RCC 7860 (cell line): Measurements from ENCODE around the gene RYR2.

Experiments used
- DNase-seq: peaks from one replicate; pipeline ENCODE4 v3.0.0-alpha.2; 2015; ENCODE audit warnings: low spot score
- FAIRE-seq: peaks from 2 replicates; lab custom pipeline; 2012; peaks lifted over from hg19 to GRCh38; lab: Jason Lieb, UNC

The RYR2 gene

GRCh38 chr1:237754627-237755026 lies 712.6 kb downstream of the RYR2 start:
- no peak for DNase-seq
- FAIRE-seq, result no peak

DNA sequence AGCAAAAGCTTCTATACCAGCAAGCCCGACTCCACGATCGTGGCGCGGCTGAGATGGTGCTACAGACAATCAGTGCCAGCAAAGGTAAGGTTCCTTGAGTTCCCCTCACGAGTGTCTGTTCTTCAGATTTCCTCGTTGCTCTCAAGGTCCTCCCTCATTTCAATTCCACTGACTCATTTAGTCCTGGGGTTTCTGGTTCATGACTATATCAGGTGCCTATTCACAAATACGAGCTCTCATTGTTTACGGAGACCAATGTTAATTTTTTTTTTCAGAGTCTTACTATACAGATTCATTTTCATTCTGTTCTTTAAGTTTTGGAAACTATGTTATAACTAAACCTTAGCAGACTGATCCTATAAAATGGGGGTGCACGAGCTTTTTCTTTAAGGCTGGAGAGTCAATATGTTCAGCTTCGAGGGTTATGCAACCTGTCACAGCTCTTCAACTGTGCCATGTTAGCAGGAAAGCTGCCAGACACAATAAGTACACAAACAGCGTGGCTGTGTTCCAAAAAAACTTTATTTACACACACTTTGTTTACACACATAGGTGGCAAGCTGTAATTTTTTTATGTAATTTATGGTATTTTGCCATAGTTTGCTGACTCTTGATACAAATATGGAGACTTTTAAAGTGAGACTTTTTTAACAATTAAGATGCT lies 714.5 kb downstream of the RYR2 start:
- no peak for FAIRE-seq

GRCh38 chr1:237759377-237759776 lies 717.4 kb downstream of the RYR2 start:
- peak; percentile 47 for DNase-seq
- no peak for FAIRE-seq

More for the DNA sequence above, 714.5 kb downstream of the RYR2 start:
- DNase-seq, result no peak

DNA sequence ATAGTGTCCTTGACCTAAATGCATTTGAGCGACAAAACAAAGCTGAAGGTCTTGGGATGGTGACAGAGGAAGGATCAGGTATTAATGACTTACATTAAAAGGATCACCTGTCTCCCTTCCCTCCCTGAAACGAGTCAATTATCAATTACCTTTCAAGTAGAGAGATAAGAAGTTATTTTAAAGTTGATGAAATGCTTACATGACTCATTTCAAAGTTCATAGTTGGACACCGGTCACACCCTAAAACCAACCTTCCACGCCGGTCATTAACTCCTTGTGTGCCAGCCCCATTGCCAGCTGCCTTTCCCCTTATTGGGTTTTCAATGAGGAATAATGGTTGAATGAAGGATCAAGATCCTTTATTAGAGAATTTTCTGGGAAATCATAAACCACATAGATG lies 719.0 kb downstream of the RYR2 start:
- no peak for DNase-seq
- FAIRE-seq, result no peak

DNA sequence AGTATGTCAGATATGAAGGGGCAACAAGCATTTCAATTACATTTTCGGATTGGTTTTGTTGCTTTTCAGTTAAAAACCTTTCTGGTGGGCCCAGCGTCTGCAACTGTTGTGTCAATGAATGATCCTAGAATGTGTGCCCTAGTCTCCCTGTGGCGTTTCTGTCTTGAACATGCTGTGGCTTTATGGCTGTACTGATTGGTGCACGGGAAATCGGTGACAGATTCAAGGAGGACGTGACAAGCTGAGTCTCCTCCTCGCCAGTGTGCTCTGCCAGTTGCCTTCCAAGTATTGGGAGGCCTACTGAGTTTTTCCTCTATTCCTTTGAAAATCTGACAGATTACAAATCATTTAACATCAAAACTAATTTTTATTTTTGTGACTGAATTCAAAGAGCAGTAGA lies 721.2 kb downstream of the RYR2 start:
- no peak for FAIRE-seq
- no peak for DNase-seq

DNA sequence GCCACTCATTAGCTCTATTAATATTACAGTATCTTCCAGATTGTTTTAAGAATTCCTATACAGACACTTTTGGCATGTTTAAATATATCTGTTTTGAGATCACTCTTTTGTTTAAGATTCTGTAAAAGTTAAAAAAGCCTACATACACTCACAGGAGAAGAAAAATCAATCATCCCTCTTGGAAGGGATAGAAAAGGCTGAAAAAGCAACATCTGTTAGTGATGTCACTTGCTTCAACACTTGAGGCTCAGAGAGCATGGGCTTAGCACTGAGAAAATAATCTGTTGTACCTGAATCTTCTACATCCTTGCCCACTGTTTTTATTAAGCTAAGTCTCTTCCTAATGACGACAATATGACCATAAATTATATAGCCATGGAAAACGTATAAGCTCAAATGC lies 721.8 kb downstream of the RYR2 start:
- no peak for DNase-seq
- no peak for FAIRE-seq

DNA sequence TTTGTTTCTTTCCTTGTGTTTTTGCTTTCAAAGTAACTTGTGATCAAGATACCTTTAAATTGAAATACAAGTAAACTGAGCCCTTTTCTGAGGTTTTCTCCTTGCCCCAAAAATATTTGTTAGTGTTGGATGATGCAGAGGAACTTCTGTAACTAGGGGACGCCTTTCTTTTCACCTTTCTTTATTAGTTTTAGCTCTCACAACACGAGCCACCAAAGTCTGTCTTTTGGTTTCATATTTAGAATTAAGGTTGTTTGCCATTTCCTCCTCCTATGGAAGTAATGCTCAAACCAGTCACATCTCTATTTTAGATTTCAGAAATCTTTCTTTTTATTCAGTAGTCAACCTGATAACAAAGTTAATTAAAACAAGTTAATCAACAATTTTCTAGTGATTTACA lies 727.9 kb downstream of the RYR2 start:
- DNase-seq (no peak), FAIRE-seq (no peak)

DNA sequence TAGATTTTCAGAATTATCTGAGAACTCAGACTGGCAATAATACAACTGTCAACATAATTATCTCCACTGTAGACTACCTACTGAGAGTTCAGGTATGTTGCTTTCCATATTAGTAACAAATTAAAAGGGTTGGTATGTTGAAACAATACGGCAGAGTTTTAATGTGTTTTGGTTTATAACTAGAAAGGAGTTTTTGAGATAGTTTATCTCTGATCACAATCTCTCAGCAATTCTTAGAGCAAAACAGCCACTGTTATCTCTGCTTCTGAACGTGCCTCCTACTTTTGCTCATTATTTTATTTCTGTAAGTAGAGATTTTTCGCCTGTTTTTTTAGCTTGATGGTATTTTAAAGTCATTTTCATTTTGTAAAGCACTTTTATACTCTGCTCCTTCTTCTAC lies 730.0 kb downstream of the RYR2 start:
- no peak for FAIRE-seq
- DNase-seq, result no peak

DNA sequence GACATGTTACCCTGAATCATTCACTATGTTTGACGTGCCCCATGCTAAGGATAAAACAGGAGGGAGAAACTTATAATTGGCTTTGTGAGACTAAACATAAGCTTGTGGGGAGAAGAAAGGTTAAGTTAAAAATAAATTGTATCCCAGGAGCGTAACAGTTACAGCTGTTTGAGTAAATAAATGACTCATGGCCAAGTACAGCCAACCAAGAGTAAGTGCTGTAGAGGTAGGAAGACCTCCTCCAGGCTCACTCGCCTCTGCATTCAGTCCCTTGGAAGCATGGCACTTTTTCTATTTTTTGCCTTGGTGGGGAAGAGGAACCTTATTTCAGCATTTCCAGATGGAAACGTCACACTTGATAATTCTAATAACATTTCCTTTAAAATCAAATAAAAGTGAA lies 732.3 kb downstream of the RYR2 start:
- no peak for DNase-seq
- no peak for FAIRE-seq

- DNase-seq (no peak), FAIRE-seq (no peak)
Observed at GRCh38 chr1:237779356-237779755, 737.4 kb downstream of the RYR2 start.

DNA sequence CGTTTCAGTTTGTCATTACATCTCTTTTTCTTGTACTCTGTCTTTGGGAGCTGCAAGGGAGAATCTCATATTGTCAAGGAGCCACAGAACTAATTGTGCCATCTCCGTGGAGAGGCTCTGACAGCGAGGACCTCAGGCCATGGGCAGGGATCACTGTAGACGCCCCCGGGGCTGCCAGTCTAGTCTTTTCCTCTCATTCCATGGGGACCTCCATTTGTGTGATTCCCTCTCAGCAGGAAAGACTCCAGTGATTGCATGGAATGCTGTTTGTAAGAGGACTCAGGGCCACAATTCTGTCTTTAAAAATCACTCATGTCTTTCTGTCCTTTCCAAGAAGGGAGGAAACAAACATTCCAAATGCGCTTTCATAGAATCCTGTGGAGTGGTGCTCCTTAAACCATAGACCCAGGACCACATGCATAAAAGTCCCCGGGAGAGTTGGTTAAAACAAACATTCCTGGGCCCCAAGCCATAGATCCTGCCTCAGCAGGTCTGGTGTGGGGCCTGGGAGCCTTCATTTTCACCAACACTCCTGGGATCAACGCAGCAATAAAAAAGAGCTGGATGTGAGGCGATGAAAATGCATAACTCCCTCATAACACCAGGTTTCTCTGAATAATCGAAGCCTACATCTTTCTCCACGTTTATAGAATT lies 744.2 kb downstream of the RYR2 start:
- no peak for DNase-seq
- no peak for FAIRE-seq

- FAIRE-seq, result no peak
- DNase-seq, result no peak
Observed at GRCh38 chr1:237788069-237788468, 746.1 kb downstream of the RYR2 start.

GRCh38 chr1:237789619-237790018 lies 747.6 kb downstream of the RYR2 start:
- no peak for FAIRE-seq
- DNase-seq, result peak; percentile 9

DNA sequence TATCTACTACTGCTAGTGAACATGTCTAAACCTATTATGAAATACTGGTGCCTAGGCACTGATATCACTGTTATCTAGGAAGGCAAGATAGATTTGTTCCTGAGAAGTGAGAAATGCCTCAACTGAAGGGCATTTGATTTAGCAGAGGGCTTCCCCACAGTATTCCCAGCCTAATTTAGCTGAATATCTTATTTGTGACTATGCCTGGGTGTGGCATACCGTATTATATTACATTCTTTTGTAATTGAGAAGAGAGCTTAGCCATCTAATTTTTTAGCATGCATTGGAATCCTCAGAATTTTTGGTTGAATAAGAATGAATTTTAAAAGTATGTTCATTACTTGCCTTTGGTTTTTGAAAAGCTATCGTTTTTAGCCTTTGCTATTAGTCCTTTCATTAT lies 749.6 kb downstream of the RYR2 start:
- FAIRE-seq (no peak), DNase-seq (no peak)

DNA sequence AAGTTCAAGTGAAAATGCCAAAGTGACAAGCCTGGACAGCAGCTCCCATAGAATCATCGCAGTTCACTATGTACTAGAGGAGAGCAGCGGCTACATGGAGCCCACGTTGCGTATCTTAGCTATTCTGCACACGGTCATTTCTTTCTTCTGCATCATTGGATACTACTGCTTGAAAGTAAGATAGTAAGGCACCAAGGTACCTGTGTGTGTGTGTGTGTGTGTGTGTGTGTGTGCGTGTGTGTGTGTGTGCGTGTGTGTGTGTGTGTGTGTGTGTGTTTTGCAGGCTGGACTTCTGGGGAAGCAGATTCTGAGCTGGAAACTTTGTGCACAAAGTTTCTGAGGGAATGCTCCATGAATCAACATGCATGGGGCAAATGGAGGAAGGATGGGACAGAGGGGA lies 750.2 kb downstream of the RYR2 start:
- FAIRE-seq, result no peak

DNA sequence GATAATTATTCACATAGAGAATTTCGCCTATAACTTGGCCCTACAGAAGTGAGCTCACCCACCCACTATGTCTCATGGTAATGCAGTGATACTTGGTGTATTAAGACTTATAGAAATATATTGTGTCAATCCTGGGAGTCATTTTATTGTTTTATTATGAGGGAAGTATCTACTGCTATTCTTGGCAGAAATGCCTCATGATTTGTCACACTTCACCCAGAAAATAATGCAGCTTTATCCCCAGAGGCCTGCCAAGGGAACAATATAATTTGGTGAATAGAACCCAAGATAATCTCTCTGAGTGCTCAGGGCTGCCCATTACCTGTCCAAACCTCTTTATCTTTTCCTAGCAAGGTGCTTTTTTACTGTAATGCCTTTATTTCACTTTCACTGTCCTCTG lies 750.7 kb downstream of the RYR2 start:
- FAIRE-seq (no peak), DNase-seq (no peak)

More for the DNA sequence above, 750.2 kb downstream of the RYR2 start:
- no peak for DNase-seq

- FAIRE-seq (peak; percentile 93), DNase-seq (peak; percentile 68)
Observed at GRCh38 chr1:237794071-237794470, 752.1 kb downstream of the RYR2 start.

GRCh38 chr1:237795558-237795957 lies 753.6 kb downstream of the RYR2 start:
- DNase-seq (no peak), FAIRE-seq (no peak)

DNA sequence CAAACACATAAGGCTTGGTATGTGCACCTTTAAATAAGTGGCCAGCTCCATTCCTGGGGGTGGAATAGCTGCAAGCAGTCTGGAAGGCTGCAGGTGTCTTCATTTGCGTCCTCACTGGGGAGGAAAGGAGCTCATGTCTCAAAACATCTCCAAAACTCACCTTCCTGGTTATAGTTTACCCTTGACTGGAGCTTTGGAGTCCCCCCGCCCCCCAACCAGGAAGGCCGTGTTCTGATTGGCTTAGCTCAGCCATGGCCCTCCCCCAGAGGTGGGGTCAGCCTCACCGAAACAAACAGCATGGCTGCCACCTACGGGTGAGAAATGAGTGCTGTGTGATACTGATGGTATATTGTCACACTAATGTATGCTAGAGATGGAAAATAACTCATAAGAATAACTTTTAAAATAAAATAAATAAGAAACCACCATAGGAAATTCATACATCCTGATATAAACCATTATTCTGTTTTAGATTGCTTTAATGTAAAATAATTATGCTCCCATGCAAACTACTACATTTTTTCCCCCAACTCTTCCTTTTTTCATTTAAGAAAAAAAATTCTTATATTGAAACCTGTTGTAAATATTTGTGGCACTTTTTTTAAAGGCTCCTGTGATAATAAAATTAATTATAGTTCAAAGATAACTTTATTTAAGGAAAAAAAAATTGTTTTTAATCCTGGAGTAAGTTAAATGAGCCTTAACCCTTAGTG lies 757.9 kb downstream of the RYR2 start:
- DNase-seq (peak; percentile 64), FAIRE-seq (peak; percentile 82)

DNA sequence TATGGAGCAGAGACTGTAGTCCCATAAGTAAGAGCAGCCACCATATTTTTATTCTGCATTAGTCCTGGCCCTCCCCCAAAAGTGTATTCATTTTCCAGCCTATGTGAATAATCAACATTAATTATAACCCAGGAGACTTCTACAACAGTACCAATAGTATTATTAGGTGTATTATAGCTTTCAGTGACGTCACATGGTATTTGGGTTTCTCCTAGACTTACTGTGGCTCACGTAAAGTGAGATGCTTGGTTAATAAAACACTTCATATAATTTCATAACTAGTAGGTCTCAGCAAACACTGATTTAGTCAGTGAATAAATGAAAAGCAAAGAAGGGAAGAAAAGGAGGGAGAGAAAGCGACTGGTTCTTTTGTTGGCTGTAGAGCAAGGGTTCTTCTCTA lies 762.5 kb downstream of the RYR2 start:
- FAIRE-seq, result no peak
- DNase-seq, result no peak

GRCh38 chr1:237809099-237809498 lies 767.1 kb downstream of the RYR2 start:
- no peak for FAIRE-seq
- DNase-seq, result no peak

- DNase-seq, result no peak
- FAIRE-seq, result no peak
Observed at GRCh38 chr1:237811633-237812032, 769.6 kb downstream of the RYR2 start.
